Panc1 (cell line): ENCODE measurements around the gene COMMD9.

Experiments
- CTCF ChIP-seq: fragments of 450-650 bp; IDR thresholded peaks from 2 replicates; pipeline ENCODE4 v1.5.1; 2017; ENCODE audit warnings: mild to moderate bottlenecking
- POLR2AphosphoS5 ChIP-seq: IDR thresholded peaks from 2 replicates; pipeline ENCODE4 v1.6.1; 2012; ENCODE audit warnings: mild to moderate bottlenecking, low read depth, low read length, moderate library complexity
- REST ChIP-seq, 2 experiments: IDR thresholded peaks; 2 replicates each; pipeline ENCODE4 v1.6.1; 2011 to 2012; ENCODE audit warnings: low read depth in 2 of 2, control low read depth in 1 of 2, low read length in 1 of 2, mild to moderate bottlenecking in 1 of 2, moderate library complexity in 1 of 2; ENCODE audit not compliant: insufficient read depth in 1 of 2
- SIN3A ChIP-seq: IDR thresholded peaks from 2 replicates; pipeline ENCODE4 v1.6.1; 2012; ENCODE audit warnings: low read depth, mild to moderate bottlenecking, low read length, moderate library complexity, borderline replicate concordance; ENCODE audit not compliant: insufficient read depth
- TCF7L2 ChIP-seq: IDR thresholded peaks from 2 replicates; pipeline ENCODE4 v1.6.1; 2011; ENCODE audit warnings: mild to moderate bottlenecking, low read depth, low read length, inconsistent platforms

GRCh38 chr11:36243641-36244040 is 45.6 kb downstream of the COMMD9 start:
- TF ChIP-seq CTCF (no peak), TCF7L2 (no peak), REST (IDR thresholded peaks at IDR 0.05; ENCODE audit: insufficient read depth in 1 of 2, low read depth in 2 of 2, low read length in 1 of 2) (no peak), POLR2AphosphoS5 (no peak), SIN3A (no peak)
